Activated CD8-positive, alpha-beta memory T cell treated with anti-CD3 and anti-CD28 coated beads, Interleukin-2, amount 50 U/mL, for 1 hour (primary cell): ENCODE results near the gene PROX2.

Source experiments
- DNase-seq: peaks from one replicate; pipeline ENCODE4 v3.0.0-alpha.2; 2020; ENCODE audit errors: extremely low read depth

PROX2 gene, protein sequence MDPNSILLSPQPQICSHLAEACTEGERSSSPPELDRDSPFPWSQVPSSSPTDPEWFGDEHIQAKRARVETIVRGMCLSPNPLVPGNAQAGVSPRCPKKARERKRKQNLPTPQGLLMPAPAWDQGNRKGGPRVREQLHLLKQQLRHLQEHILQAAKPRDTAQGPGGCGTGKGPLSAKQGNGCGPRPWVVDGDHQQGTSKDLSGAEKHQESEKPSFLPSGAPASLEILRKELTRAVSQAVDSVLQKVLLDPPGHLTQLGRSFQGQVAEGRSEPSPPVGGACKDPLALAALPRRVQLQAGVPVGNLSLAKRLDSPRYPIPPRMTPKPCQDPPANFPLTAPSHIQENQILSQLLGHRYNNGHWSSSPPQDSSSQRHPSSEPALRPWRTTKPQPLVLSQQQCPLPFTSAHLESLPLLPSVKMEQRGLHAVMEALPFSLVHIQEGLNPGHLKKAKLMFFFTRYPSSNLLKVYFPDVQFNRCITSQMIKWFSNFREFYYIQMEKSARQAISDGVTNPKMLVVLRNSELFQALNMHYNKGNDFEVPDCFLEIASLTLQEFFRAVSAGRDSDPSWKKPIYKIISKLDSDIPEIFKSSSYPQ

DNA sequence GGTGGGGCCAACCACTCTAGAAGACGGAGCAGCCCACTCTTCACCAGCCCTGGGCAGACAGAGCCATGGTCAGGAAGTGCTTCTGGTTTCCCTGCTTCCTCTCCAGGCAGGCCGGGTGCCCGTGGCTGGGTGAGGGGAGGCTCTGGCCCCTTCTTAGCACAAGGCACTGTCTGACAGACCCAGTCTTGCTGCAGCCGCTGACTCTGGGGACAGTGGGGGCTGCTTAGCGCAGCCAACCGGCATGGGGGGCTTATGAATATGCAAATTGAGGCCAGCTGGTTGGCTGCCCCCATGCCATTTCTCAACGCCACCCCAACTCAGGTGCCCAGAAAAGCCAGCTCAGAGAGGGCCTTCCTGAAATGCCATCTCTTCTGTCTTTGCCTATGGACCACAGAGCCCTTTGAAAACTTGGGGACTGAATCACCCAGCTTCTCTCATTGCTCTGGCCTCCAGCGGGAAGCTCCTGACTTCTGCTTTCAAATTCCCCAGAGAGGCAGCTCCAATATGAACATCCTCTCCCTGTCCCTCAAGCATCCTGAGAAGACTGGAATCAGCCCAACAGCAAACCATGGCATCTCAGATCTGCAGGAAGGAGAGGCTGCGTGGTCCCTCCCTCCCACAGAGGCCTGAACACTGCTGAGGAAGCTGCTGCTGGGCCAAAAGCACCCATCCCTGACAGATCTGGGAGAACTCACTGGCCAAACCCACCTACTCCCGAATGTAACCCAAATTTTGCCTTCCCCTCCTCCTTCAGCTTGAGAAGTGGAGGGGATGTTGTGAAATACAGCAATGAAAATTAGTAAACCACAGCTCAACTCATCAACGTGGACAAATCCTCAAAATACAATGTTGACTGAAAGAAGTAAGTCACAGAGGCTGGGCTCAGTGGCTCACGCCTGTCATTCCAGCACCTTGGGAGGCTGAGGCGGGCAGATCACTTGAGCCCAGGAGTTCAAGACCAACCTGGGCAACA, at the start of gene PROX2:
PROX2 (minus strand) TSS at position 205 of the 973 bp plus-strand sequence. CDS start 12,311 bp downstream, outside the sequence.
- DNase-seq = no peak

DNA sequence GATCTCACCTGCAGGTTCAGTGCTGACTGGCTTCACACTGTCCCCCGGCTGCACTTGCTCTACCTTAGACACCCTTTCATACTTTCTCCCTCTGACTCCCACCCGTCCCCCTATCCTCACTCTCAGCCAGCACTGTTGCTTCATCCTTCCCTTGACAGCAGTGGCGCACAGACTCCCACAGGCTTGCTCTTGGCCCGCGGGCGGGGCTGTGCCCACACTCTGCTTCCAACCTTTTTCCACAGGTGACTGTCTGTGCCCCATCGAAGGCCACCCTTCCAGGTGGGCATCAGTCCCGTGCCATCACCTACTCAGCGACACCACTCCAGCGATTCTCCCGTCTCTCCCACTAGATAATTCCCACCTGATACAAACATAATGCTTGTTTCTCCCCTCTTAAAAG, 48.1 kb upstream of the PROX2 start:
- no peak for DNase-seq

DNA sequence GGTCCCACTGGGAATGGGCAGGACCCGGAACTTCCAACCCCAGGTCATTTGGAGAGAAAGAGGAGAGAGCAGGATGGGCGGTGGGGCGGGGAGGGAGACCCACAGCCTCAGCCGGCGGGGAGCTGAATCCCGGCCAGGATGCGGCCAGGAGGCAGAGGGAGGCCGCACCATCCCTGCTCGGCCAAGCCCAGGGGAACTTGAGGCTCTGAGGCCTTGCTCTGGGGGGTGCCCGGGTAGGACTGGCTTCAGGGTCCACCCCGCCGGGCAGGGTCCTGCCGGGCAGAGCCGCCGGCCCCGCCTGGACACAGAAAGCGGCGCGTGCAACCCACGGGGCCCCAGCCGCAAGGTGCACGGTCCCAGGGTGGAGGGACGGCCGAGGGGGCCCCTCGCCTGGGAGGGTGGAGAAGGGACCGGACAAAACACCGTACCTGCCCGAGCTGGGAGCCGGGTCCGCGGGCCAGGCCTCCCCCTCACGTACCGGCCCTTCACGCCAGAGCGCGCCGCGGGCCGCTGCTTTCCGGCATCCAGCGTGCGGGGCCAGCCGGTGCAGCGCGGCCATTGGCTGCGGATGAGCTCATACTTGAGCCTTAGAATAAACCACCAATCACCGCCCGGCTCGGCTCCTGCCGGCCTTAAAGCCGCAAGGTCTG, 46.9 kb upstream of the PROX2 start, which contains the start of gene RPS6KL1:
RPS6KL1 (minus strand) TSS at position 509 of the 650 bp plus-strand sequence. CDS start 1,719 bp downstream, outside the sequence.
- no peak for DNase-seq

DNA sequence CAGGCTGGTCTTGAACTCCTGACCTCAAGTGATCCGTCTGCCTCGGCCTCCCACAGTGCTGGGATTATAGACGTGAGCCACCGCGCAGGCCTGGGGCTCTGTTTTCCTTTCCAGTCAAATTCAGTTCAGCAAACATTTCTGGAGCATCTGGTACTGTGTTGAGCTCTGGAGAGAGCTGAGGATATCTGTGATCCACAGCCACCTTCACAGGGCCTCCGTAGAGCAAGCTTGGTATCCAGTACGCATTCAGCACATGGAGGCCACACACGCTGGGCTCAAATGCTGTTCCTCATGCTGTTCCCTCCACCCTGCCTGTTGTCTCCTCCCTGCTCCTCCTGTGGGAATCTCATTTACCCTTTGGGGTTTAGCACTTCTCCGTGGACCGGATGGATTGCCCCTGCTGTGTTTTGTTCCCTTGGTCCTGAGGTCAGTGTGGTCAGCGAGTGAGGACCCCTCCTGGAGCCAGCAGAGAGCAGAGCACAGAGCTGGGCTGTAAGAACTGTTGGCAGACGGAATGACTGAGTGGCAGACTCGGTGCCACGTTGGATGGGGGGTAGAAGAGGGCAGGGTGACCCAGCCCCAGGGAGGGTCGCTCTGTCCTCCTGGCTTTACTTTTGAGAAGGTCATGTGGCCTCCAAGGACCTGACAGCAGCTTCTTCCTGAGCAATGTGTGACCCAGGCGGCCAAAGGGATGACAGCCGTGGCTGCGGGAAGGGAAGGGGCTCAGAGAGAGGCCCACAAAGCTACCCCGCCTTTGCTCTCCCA, 46.2 kb upstream of the PROX2 start:
- DNase-seq = no peak

DNA sequence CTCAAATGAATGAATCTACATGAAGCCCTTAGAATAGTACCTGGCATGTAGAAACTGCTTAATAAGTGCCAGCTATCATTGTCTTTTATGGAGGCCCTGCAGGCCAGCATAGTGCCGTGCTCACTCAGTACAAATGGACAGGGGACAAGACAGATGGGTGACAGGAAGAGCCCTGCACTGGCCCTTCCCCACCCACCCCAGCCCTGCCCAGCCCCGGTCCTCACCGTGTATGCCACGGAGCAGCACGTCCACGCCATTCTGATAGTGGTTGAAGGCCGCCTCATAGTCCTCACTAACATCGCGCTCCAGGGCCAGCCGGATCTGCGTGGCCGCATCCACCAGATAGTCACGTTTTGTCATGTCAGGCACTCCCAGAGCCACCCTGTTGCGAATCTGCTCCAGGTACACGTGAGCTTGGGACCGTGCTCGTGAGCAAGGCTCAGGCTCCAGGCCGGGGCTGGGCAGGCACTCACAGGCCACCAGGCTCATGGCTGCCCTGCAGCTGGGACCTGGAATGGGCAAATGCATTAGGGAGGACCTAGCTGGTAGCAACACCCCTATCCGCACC, 45.2 kb upstream of the PROX2 start:
- no peak for DNase-seq

DNA sequence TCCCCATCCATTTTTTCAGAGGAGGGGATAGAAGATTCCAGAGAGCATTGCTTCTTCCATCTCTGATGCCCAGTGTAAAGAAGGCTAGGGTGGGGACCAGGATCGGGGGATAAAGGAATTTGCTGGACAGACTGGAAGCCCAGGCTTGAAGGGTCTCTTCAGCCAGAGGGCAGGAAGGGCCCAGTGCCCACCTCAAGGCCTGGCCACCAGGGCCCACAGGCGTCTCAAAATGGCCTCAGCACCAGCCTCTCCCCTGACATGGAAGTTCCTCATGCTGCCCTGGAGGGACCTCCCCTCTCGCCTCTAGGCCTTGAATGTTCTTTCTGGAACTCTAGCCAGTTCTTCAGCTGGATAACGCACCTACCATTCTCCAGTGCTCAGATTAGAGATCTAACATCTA, 44.3 kb upstream of the PROX2 start:
- DNase-seq = no peak

DNA sequence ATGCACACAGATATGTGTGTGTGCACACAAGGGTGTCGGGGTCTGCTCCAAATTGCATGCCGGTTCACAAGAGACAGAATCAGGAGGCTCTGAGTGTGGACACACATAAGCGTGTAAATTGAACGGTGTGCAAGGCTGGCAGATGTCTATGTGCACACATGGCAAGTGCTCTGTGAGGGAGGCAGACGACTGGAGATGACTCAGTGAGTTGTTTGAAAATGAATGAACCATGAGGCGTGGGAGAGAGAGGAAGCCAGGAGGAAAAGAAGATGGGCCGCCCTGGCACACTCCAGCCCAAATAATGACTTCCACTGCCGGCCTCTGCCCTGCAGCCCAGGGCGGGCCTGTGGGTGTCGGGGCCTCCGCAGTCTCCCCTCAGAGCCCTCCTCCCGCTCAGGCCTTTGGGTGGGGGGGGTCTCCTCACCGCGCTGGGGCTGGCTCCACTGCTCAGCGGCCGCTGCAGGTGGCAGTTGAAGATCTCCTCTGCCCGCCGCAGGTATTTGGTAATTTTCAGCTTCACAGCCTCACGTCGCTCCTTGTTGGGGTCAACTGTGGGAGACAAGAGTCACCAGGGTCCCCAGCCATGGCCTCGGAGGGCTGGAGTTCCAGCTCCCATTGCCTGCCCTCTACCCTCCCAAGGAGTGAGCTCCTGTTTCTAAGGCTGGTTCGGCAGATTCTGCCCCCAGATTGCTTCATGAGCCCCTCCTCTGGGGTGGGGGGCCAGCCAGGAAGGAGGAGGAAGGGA, 43.6 kb upstream of the PROX2 start:
- no peak for DNase-seq

DNA sequence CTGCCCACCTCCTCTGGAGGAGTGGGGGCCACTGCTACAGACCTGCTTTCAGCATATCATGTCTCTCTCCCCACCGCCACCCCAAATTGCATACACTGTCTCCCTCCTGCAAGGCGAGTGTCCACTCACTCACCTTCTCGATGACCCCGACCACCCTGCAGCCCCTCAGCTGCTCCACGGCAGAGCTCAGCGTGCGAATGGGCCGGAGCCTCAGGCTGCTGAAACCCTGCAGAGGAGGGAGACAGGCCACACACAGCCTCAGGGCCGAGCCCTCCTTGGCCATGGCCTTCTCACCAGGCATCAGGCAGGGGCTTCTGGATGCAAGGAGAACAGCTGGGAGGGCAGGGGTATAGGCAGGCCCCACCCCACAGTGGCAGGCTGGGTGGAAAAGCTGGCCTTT, 42.4 kb upstream of the PROX2 start:
- DNase-seq = no peak

DNA sequence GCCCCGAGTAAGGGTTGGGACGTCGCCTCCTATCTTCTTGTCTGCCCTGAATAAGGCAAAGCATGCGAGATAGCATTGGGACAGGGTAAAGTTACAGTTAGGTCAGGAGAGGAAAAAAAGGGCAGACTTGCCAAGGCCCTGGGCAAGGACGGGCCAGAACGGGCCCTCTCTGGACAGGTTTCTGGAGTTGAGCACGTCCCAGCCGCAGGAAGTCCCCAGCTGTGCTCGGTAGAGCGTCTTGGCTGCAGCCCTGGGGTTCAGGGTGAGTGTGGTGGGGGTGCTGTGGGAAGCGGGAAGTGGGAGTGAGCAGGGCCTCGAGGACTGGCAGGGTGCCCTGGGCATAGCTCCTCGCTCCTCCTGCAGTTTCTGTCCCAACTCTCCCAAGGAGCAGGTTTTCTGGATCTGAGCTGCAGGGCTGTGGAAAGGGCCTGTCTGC, 41.7 kb upstream of the PROX2 start:
- no peak for DNase-seq

DNA sequence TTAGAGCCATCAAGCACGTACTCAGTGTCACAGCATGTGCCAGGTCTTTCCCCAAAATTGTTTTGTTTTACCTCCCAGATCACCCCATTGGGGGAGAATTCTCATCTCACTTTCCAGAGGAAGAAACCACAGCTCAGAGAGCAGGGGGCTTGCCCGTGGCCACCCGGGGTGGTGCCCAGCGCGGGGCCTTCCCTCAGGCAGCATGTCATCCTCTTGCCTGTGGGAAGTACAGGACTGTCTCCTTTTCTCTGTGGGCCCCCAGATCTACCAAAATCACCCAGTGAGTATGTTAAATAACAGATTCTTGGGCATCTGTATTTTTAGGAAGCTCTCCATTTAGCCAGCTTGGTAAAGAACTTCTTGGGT, 41.2 kb upstream of the PROX2 start:
- no peak for DNase-seq

DNA sequence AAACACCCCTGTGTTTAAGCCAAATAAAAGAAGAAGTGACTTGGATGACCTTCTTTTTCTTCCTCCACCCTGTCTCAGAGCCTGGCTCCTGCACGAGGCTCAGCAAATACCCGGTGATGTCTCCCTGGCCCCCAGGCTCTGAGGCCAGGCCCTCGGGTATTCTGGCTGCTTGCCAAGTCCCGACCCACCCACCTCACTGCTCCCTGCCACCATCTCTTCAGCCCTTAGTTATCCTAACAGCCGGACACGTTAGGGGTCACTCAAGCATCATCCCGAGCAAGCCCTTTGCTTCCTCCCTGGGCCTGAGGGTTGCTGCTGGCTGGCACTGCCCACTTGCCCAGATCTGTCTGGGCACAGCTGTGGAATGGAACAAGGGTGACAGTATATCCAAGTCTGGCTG, 39.9 kb upstream of the PROX2 start:
- no peak for DNase-seq

DNA sequence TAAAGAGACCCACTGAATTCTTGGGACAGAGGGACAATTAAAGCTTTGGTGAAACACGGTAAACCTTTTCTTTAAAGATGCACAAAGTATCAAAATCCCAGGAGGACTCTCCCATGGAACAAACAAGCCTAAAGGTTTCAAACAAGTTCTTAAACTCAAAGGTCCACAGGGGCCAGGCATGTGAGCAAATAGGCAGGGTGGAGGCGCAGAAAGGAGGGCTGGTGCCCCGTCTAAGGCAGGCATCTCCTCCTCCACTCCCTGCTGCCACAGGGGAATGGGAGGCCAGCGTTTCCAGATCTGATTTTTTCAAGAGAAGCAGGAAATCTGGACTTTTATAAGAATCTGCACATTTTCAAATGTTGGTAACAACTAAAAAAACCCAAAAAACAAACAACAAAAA, 39.5 kb upstream of the PROX2 start:
- no peak for DNase-seq

DNA sequence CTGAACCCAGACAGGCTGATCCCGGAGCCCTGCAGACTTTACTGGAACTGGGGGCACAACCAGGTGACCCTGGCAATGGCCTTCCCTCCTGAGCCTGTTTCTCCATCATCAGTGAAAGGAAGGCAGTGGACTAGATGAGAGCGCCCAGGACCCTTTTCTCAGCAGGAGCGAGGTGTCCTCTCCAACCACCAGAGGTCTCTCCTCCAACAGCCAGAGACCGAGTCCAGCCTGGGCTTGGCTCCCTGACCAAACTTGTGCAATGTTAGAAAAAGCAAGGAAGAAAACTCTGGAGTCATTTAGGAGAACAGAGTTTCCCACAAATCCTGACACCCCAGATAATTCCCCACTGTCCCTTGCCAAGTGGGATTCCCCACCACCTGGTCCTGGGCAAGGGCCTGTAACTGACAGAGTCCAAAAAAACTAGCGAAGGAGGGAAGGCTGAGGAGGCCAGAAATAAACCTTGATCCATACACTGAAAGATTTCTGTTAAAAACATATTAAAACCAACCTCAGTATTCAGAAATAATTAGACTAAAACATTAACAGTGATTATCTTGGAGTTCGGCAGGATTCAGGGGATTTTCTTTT, 38.1 kb upstream of the PROX2 start:
- DNase-seq = no peak

DNA sequence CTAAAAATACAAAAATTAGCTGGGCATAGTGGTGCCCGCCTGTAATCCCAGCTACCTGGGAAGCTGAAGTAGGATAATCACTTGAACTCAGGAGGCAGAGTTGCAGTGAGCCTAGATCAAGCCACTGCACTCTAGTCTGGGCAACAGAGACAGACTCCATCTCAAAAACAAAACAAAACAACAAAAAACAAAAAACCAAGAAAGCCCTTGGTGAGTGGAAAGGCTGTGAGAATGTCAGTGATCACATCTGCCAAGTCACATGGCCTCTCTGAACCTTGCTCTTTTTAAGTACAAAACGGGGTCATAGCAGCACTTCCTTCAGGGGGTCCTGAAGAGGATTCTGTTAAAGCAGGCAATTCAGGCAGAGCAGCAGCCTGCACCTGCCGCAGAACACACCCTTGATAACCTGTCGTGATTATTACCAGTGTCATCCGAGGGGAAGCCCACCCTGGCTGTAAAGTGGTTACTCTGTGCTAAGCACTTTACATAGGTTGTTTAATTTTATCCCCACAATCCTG, 37.5 kb upstream of the PROX2 start:
- no peak for DNase-seq

DNA sequence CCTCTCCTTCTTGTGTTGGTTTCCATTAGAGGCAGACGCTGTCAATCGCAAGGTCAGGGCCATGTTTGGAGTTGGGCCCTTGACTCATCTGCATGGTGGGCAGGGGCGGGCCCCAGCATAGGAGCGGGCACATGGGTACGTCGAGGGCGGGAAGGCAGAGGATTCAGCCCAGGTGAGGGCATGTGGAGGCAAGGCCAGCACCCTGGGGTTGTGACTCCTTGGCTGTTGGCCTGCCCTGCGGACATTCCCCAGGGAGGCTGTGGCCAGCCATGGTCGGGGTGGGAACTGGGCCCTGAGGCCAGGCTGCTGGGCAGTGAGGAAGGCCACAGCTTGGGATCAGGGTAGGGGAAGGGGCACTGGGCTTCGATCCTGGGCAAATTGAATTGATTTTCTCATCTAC, 36.9 kb upstream of the PROX2 start:
- no peak for DNase-seq

DNA sequence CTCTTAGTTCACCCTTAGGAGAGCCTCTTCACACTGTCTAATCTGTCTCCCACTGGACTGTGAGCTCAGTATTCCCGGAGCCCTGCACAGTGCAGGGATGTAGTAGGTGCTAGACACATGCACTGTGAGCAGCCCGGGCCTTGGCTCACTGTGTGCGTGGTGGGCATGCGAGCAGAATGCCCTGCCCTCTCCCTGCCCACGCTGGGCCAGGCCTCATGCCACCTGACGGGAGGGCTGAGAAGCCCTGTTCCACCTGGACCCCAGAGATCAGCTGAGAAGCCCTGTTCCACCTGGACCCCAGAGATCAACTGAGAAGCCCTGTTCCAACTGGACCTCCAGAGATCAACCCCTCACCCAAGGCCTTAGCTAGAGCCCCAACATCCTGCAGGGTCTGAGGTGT, 36.2 kb upstream of the PROX2 start:
- no peak for DNase-seq

DNA sequence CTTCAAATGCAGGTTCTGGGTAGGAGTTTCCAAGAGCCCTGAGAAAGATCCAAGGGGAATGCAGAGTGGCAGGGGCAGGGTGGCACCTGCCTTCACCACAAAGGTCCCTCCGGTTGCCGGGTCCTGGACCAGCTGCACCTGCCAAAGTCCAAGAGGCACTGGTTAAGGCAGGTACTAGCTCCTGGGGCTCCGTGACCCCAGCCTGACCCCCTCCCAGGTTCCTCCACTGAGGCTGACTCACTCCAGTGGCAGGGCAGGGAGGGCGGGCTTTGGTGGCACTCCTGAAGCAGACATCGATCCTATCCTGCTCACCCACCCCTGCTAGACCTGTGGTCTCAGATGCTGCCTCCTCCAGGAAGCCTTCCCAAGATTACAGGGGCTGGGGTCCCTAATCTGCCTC, 35.8 kb upstream of the PROX2 start:
- no peak for DNase-seq

DNA sequence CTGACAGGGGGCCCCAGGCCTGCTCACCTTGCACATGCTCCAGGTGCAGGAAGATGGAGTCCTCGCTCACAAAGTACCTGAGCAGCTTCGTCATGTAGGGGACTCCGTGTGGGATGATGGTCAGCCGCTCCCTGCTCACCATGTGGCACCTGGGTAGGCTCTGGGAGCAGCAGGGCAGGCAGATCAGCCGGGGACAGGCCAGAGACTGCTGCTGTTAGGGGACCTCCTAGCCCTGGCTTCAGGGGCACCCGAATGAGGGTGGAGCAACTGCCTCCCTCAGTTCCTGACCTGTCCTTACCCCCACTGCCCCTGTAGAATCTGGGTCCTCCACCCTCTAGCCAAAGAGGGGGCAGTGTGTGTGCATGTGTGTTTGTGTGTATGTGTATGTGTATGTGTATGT, 35.3 kb upstream of the PROX2 start:
- DNase-seq = no peak

DNA sequence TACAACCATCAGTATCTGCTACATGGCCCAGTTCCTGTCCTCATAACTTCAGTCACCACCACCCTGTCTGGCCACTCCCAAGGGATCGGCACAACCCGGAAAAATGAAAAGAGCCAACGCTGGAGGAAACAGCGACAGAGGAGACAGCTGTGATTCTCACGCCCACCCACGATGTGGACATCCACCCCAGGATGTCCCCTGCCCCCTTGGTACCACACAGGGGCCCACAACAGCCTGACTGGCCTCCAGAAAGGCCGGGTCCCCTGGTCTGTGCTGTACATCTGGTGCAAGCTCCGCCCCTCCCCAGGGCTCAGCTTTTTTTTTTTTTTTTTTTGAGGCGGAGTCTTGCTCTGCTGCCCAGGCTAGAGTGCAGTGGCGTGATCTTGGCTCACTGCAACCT, 34.6 kb upstream of the PROX2 start:
- no peak for DNase-seq
